HFFc6 (cell line): ENCODE results near the gene IFIT1B. TPM values are rescaled to one million over a fixed set of nuclear protein-coding genes. Genes with fewer than 3 reads are reported as not detected.

Experiments
- DNase-seq: peaks from one replicate; pipeline ENCODE4 v3.0.0-alpha.2; 2018
- H3K27ac Mint-ChIP-seq: 2 replicates; pipeline ENCODE4 v1.8.0; 2020; ENCODE audit warnings: mild to moderate bottlenecking, mixed read lengths
- H3K27me3 Mint-ChIP-seq: 2 replicates; pipeline ENCODE4 v1.8.0; 2021; ENCODE audit warnings: mild to moderate bottlenecking, moderate library complexity, mixed read lengths; ENCODE audit not compliant: insufficient read depth
- H3K36me3 Mint-ChIP-seq: 2 replicates; pipeline ENCODE4 v1.8.0; 2021; ENCODE audit warnings: low read depth, mixed read lengths
- H3K4me1 Mint-ChIP-seq: 2 replicates; pipeline ENCODE4 v1.8.0; 2020; ENCODE audit warnings: low read depth, mixed read lengths
- H3K4me3 Mint-ChIP-seq: 2 replicates; pipeline ENCODE4 v1.8.0; 2020; ENCODE audit warnings: mild to moderate bottlenecking, moderate library complexity, mixed read lengths
- H3K9me3 Mint-ChIP-seq: 2 replicates; pipeline ENCODE4 v1.8.0; 2020; ENCODE audit warnings: mild to moderate bottlenecking, mixed read lengths
- CTCF ChIP-seq: fragments of 200-600 bp; sonication (generic); IDR thresholded peaks from 2 replicates; pipeline ENCODE4 v1.5.0; 2021; ENCODE audit warnings: antibody characterized with exemption, mild to moderate bottlenecking
- total RNA-seq, 6 experiments: library from RNA; stranded (reverse); fragmentation: NEBNext Ultra II Directional; extraction: Animal tissue kit (Norgen Biotek cat#: 25700); gene quantifications; 2 replicates in 1 of 6; 3 replicates in 5 of 6; pipeline ENCODE4 v1.2.3, GENCODE V29; 2021

Gene IFIT1B
- total RNA-seq, 6 experiments from 2014 or later = not detected

GRCh38 chr10:89392974-89393373 lies 15.1 kb downstream of the IFIT1B start:
- H3K4me3 Mint-ChIP-seq = peak overlapping the region; percentile 95
- peaks cover 38% of the 10 kb centered on the region for H3K4me1 Mint-ChIP-seq
- peak overlapping the region; percentile 93 for H3K27ac Mint-ChIP-seq
- no peaks in the 10 kb centered on the region for H3K27me3 Mint-ChIP-seq
- TF ChIP-seq CTCF = no peak
- peak; percentile 60 for DNase-seq
- no peaks in the 10 kb centered on the region for H3K9me3 Mint-ChIP-seq
- peaks cover 3% of the 10 kb centered on the region; the same call in 1 of the 2 replicates for H3K36me3 Mint-ChIP-seq

GRCh38 chr10:89393898-89394297 lies 16.0 kb downstream of the IFIT1B start:
- TF ChIP-seq CTCF = no peak

GRCh38 chr10:89395141-89395540 lies 17.3 kb downstream of the IFIT1B start:
- Mint-ChIP-seq H3K4me3 (no peak overlapping the region), H3K4me1 (peaks cover 41% of the 10 kb centered on the region), H3K9me3 (no peaks in the 10 kb centered on the region), H3K27me3 (no peaks in the 10 kb centered on the region), H3K27ac (no peak overlapping the region), H3K36me3 (peaks cover 3% of the 10 kb centered on the region; the same call in 1 of the 2 replicates)
- no peak for TF ChIP-seq CTCF
- DNase-seq = no peak

More at GRCh38 chr10:89393898-89394297, 16.0 kb downstream of the IFIT1B start:
- no peak for DNase-seq
- peaks cover 42% of the 10 kb centered on the region for H3K4me1 Mint-ChIP-seq
- H3K27me3 Mint-ChIP-seq = no peaks in the 10 kb centered on the region
- peak overlapping the region; percentile 95 for H3K4me3 Mint-ChIP-seq
- peaks cover 3% of the 10 kb centered on the region; the same call in 1 of the 2 replicates for H3K36me3 Mint-ChIP-seq
- no peaks in the 10 kb centered on the region for H3K9me3 Mint-ChIP-seq
- H3K27ac Mint-ChIP-seq = no peak overlapping the region

GRCh38 chr10:89398003-89398749 lies 20.3 kb downstream of the IFIT1B start:
- TF ChIP-seq CTCF = no peak
- no peak overlapping the region for H3K27ac Mint-ChIP-seq
- no peak overlapping the region; the same call in 1 of the 2 replicates for H3K4me3 Mint-ChIP-seq
- no peaks in the 10 kb centered on the region for H3K27me3 Mint-ChIP-seq
- no peak for DNase-seq
- peaks cover 11% of the 10 kb centered on the region for H3K36me3 Mint-ChIP-seq
- peaks cover 30% of the 10 kb centered on the region for H3K4me1 Mint-ChIP-seq
- H3K9me3 Mint-ChIP-seq = no peaks in the 10 kb centered on the region

- Mint-ChIP-seq H3K4me3 (no peak overlapping the region), H3K27ac (no peak overlapping the region), H3K27me3 (no peaks in the 10 kb centered on the region), H3K36me3 (peaks cover 24% of the 10 kb centered on the region), H3K4me1 (peaks cover 20% of the 10 kb centered on the region), H3K9me3 (no peaks in the 10 kb centered on the region)
- no peak for TF ChIP-seq CTCF
- DNase-seq = no peak
Observed at GRCh38 chr10:89399956-89400355, 22.1 kb downstream of the IFIT1B start.
